HepG2 (cell line): Measurements from ENCODE around the gene VPS4B. TPM values are rescaled to one million over a fixed set of nuclear protein-coding genes. Genes with fewer than 3 reads are reported as not detected.

Experiments
- ARID4A ChIP-seq: sonication (generic); formaldehyde crosslinking; IDR thresholded peaks from 2 replicates; pipeline ENCODE4 v1.5.0; 2020; ENCODE audit warnings: mild to moderate bottlenecking, missing genetic modification reagents, borderline replicate concordance
- ATF4 ChIP-seq, 2 experiments: fragments of 450-650 bp in 1 of 2; sonication (generic) in 1 of 2; formaldehyde crosslinking; IDR thresholded peaks; 2 replicates each; pipeline versions ENCODE4 v1.5.0 to v1.8.0; 2020 to 2022; ENCODE audit warnings: mild to moderate bottlenecking in 1 of 2, missing genetic modification reagents in 1 of 2
- ESRRA ChIP-seq: sonication (generic); formaldehyde crosslinking; IDR thresholded peaks from 2 replicates; pipeline ENCODE4 v1.5.1; 2020; ENCODE audit warnings: mild to moderate bottlenecking, low read depth, missing genetic modification reagents
- FLYWCH1 ChIP-seq: sonication (generic); formaldehyde crosslinking; IDR thresholded peaks from 2 replicates; pipeline ENCODE4 v1.8.1; 2023; ENCODE audit warnings: mild to moderate bottlenecking, missing genetic modification reagents
- FOSL2 ChIP-seq: sonication (generic); formaldehyde crosslinking; IDR thresholded peaks from 2 replicates; pipeline ENCODE4 v1.4.0; 2020; ENCODE audit warnings: missing genetic modification reagents
- NCOA2 ChIP-seq: sonication (generic); formaldehyde crosslinking; IDR thresholded peaks from 2 replicates; pipeline ENCODE4 v1.8.0; 2022; ENCODE audit warnings: inconsistent platforms
- PHF8 ChIP-seq: sonication (generic); formaldehyde crosslinking; IDR thresholded peaks from 2 replicates; pipeline ENCODE4 v1.5.0; 2020; ENCODE audit warnings: missing genetic modification reagents
- REL ChIP-seq: sonication (generic); formaldehyde crosslinking; conservative IDR thresholded peaks from 2 replicates; pipeline ENCODE4 v1.8.0; 2022; ENCODE audit warnings: mild to moderate bottlenecking, missing genetic modification reagents, moderate library complexity
- SP1 ChIP-seq, 2 experiments: fragments of 450-650 bp in 1 of 2; sonication (generic) in 1 of 2; formaldehyde crosslinking in 1 of 2; IDR thresholded peaks; 2 replicates each; pipeline versions ENCODE4 v1.4.0 to v1.6.1; 2016 to 2020; ENCODE audit warnings: missing genetic modification reagents in 1 of 2
- SRSF9 ChIP-seq: fragments of 200-400 bp; formaldehyde crosslinking; IDR thresholded peaks from 2 replicates; pipeline ENCODE4 v1.6.1; 2018; ENCODE audit warnings: borderline replicate concordance, mild to moderate bottlenecking, low read depth, low read length; ENCODE audit not compliant: insufficient read depth, poor library complexity, severe bottlenecking
- TCF12 ChIP-seq, 2 experiments: fragments of 450-650 bp in 1 of 2; sonication (generic) in 1 of 2; formaldehyde crosslinking in 1 of 2; IDR thresholded peaks; 2 replicates each; pipeline versions ENCODE4 v1.6.1 to v1.8.0; 2017 to 2022; ENCODE audit warnings: antibody characterized with exemption in 1 of 2, mild to moderate bottlenecking in 1 of 2, missing genetic modification reagents in 1 of 2, moderate library complexity in 1 of 2
- ZBTB46 ChIP-seq: sonication (generic); formaldehyde crosslinking; IDR thresholded peaks from 2 replicates; pipeline ENCODE4 v1.4.0; 2020; ENCODE audit warnings: mild to moderate bottlenecking, missing genetic modification reagents, borderline replicate concordance
- ZNF121 ChIP-seq: sonication (generic); formaldehyde crosslinking; IDR thresholded peaks from 2 replicates; pipeline ENCODE4 v1.5.0; 2020; ENCODE audit warnings: mild to moderate bottlenecking, missing genetic modification reagents
- ZNF225 ChIP-seq: sonication (generic); formaldehyde crosslinking; IDR thresholded peaks from 2 replicates; pipeline ENCODE4 v1.4.0; 2020; ENCODE audit warnings: mild to moderate bottlenecking, missing genetic modification reagents
- ZNF816 ChIP-seq: sonication (generic); formaldehyde crosslinking; IDR thresholded peaks from 2 replicates; pipeline ENCODE4 v1.8.0; 2022; ENCODE audit warnings: missing genetic modification reagents, mild to moderate bottlenecking, borderline replicate concordance
- ZNF850 ChIP-seq: sonication (generic); formaldehyde crosslinking; conservative IDR thresholded peaks from 2 replicates; pipeline ENCODE4 v1.9.0; 2021; ENCODE audit warnings: mild to moderate bottlenecking, missing genetic modification reagents
- ZSCAN25 ChIP-seq: sonication (generic); formaldehyde crosslinking; IDR thresholded peaks from 2 replicates; pipeline ENCODE4 v1.8.0; 2022; ENCODE audit warnings: mild to moderate bottlenecking, missing genetic modification reagents
- polyA plus RNA-seq, 8 experiments: library from polyadenylated mRNA; depleted of rRNA in 3 of 8; stranded (reverse) in 7 of 8; unstranded in 1 of 8; fragments of >200 nt; fragmentation: Illumina TruSeq in 4 of 8; extraction: Trizol in 4 of 8; gene quantifications; 2 replicates each; pipeline versions ENCODE4 v1.2.1 to v1.2.3, GENCODE V29; 2011 to 2016; ENCODE audit warnings: low read depth in 4 of 8, missing spikeins in 1 of 8, mixed read lengths in 1 of 8; ENCODE audit not compliant: insufficient read depth in 1 of 8
- total RNA-seq, 5 experiments: library from RNA; depleted of rRNA; stranded (reverse); fragments of >200 nt; fragmentation: Illumina TruSeq; extraction: Trizol; gene quantifications; 2 replicates each; pipeline ENCODE4 v1.2.3, GENCODE V29; 2016; ENCODE audit warnings: low read depth in 1 of 5

Gene VPS4B
- total and polyA plus RNA-seq, 2 of the 13 experiments (the other 11 are each of a cell fraction or from before 2014, with no cell fraction given), result 12.8 to 25.9 TPM

GRCh38 chr18:63366213-63367052 is 55.8 kb downstream of the VPS4B start (continued):
- TF ChIP-seq ZNF225 (CRISPR knock-in tag) (no peak), ZBTB46 (CRISPR knock-in tag) (no peak), ZNF816 (peak; percentile 13; the same call in 1 of the 2 replicates), SRSF9 (no peak), ZSCAN25 (CRISPR knock-in tag) (no peak), ZNF850 (CRISPR knock-in tag) (no peak), NCOA2 (CRISPR knock-in tag) (no peak), ESRRA (CRISPR knock-in tag) (no peak), FLYWCH1 (CRISPR knock-in tag) (no peak), ZNF121 (CRISPR knock-in tag) (peak; percentile 41; the same call in 1 of the 2 replicates), ARID4A (peak; percentile 53), TCF12 (IDR thresholded peaks at IDR 0.05) (no peak), TCF12 (CRISPR knock-in tag; IDR thresholded peaks at IDR 0.05) (no peak; the same call in 1 of the 2 replicates), REL (no peak), SP1 (IDR thresholded peaks at IDR 0.05) (no peak), SP1 (CRISPR knock-in tag; IDR thresholded peaks at IDR 0.05) (no peak), FOSL2 (CRISPR knock-in tag) (peak; percentile 90), PHF8 (CRISPR knock-in tag) (peak; percentile 9; the same call in 1 of the 2 replicates), ATF4 (CRISPR knock-in tag; IDR thresholded peaks at IDR 0.05) (no peak)
